Kidney tubule cell (primary cell): ENCODE data around the gene HCN1.
A peak's percentile ranks its signal among the peaks of the same experiment; 100 is the strongest.
"Not testable (repeated sequence)": the region's sequence is repeated elsewhere in the genome, so short reads cannot be mapped to it uniquely, and the experiment has no call there.

Experiments used
- DNase-seq: peaks from one replicate; pipeline ENCODE4 v3.0.0-alpha.2; 2018; ENCODE audit warnings: low spot score

The HCN1 gene

DNA sequence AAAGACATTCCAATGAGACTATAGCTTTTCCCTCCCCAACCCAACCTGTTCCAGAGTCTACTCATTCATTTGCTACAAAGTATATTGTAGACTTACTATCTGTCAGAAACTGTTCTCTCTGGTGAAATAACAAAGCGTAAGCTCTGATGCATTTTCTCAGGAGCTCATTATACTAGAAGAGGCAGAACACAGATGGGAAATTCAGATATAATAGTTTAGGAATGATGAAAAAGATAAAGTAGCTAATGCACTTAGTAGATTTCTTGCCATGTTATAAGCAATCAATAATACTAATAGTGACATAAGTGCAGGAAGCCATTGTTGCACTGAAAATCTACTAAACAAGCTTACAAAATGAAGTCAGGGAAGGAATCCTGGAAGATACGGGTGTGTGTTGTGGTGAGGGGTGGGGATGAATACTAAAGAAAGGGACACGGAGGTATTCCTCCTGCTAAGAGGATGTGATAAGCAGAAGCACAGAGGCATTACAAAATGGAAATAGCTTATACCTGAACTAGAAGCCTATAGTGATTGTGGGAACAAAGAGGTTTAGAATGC lies 78.2 kb downstream of the HCN1 start:
- DNase-seq: no peak

DNA sequence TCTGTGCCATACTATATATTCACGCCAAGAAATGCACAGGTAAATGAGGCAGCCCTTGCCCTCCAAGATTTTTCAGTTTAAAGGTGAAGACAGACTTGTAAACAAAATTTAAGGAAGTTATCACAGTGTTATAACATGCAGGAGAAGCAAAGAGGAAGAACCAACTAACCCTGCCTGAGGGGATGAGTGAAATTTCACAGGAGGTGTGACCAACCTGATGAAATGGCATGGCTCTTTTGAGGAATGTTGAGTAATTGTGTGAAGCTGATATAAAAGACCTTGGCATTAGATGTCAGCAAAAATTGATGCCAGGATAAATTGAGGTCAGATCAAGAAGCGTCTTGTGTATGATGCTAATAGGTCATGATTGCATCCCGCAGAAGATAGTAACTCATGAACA lies 86.5 kb downstream of the HCN1 start:
- no peak for DNase-seq

DNA sequence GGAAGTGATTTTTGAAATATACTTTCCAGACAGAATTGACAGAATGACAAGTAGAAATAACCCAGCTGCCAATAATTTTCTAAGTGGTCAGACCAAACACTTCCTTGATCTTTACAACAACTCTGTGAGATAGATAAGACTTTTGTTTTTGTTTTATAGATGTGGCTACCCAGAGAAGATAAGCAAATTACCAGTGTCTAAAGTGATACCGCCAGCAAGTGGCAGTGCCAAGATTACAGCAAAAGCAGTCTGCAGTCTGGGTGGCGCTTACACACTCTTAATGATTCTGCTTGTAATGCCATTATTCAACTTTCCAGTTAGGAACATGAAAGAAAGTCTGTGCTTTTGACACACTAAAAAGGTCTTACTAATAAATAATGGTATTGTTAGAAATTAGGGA lies 92.1 kb downstream of the HCN1 start:
- DNase-seq: no peak

DNA sequence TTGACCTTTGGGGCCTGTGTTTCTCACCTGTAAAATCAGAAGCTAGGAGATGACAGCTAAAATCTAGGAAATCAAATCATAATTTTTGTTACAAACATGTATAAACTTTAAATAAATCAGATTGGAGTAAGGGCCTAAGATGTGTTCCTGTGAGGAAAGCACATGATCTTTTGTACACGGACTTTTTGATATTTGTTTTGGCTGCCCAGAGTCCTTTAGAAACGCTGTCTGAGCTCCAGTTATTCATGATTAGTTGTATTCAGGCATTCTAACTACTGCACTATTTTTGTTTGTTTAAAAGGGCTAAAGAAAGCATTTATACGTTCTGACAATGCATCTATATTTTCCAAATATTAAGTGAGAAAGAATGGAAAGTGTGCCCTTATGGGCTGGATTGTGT lies 94.8 kb downstream of the HCN1 start:
- no peak for DNase-seq

DNA sequence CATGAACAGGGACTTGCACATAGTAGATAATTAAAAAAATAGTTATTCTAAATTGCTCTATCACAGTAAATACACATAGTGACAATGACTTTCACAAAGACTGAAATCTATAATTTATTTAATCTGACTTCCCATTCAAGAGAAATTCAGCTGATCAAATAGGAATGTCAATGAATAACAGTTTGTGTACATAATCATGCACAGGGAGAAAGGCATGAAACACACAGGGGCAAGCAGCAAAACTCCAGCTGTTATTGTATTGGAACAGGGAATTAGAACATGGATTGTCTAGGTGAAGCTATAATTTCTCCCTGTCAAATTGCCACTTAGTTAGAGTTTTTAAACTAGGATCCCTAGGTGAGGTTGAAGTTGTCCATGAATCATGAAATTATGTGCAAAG lies 99.9 kb downstream of the HCN1 start:
- DNase-seq: no peak

DNA sequence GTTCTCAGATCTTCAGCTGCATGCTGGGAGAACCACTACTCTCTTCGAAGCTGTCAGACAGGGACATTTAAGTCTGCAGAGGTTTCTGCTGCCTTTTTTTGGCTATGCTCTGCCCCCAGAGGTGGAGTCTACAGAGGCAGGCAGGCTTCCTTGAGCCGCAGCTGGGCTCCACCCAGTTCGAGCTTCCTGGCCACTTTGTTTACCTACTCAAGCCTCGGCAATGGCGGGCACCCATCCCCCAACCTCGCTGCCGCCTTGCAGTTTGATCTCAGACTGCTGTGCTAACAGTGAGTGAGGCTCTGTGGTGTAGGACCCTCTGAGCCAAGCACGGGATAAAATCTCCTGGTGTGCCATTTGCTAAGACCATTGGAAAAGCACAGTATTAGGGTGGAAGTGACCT lies 110.2 kb downstream of the HCN1 start:
- not testable (repeated sequence) for DNase-seq

DNA sequence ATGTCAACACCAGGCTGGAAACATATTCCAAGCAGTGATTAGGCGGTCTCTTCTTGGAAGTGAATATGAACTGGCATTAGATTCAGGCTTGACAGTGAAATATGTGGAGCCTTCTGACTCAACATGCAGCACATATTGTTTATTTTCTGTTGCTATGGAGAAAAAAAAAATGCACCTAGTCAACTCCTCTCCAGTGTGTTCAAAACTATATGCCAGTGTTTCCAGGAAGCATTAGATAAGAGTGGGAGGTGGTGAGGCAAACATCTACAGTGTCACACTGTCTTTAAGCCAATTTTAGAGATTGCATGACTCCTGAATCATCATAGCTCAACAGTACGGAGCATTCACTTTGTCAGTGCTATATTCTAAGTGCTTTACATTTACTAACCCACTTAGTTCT lies 117.9 kb downstream of the HCN1 start:
- DNase-seq: no peak

DNA sequence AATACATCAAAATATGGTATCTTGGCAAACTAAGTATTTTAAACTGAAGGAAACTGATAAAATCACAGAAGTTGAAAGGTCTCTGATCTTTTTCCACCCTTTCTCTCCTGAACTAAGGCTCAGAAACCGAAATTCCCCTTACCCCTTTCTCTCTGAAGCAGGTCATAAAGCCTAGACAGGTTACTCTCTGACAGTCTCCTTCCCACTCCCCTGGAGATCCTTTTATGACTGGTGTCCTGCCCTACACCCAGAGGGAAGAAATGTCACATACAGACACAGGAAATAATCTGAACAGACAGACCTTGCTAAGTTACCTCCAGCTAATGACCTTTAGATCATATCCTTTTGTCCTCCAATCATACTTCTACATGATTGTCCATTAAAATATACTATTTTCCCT lies 127.4 kb downstream of the HCN1 start:
- DNase-seq: no peak

DNA sequence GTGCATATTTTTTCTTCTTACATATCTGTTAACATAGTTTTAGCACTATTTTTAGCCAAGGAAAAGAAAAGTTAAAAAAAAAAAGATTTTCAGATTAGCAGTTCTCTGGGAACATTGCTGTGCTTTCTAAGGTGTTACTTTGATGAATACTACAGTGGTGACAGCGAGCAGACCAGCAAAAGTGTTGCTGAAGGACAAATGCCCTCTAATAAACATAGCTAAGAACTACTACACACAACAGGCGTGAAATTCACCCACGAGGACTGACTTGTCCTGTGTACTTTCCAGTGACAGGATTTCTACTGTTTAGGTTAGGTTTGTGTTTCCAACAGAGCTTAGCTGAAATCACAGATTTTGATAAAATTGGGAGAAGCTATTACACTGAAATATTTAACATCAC lies 153.8 kb downstream of the HCN1 start:
- DNase-seq: no peak

DNA sequence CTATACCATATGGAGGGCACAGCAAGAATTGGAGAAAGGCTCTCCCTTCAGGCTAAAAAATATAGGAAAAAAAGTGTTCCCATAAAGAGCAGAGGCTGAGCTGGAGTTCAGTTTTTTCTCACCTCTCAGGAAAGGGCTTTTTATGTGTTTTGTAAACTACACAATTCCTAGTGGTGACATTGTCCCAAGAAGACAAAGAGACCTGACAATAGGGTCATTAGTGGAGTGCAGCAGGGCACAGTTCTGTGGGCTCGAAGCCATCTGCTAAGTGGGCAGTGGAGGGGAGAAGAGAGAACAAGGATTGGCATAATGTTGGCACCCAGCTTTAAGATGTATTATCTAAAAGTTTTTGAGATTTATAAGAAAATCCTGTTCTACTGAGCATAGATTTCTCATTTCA lies 162.5 kb downstream of the HCN1 start:
- DNase-seq: no peak

DNA sequence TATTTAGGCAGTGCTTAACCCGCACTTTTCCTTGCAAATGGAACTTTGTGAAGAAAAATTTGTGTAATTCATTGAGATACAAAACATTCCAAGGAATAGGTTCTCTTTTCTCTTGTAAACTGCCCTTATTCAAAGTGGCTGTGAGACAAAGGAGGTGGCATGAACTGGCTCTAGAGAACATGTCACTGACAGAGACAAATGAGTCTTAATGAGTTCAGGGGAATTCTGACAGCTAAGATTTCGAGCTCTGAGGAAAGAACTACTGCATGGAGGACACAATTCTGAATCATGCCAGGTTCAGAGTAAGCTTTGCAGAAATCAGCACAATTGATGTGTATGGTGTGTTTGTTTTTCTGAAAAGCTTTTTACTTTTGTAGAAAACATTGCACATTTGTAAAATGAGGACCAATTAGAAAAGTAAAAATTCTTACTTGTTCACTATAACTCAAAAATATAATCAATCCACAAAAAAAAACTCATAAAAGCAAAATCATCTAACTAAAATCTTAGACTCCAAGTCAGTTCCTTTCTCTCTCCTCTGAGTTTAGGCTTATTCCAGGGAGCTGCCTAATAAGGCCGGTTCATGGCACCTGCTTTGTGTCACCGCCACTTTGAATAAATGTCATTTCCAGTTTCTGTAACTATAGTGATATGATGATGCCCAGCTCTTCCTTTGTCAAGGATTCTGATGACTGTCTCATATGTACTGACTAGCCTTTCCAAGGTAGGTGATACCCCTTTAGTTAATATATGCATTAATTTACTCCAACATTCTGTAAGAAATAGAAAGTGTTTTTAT lies 163.2 kb downstream of the HCN1 start:
- DNase-seq: no peak

DNA sequence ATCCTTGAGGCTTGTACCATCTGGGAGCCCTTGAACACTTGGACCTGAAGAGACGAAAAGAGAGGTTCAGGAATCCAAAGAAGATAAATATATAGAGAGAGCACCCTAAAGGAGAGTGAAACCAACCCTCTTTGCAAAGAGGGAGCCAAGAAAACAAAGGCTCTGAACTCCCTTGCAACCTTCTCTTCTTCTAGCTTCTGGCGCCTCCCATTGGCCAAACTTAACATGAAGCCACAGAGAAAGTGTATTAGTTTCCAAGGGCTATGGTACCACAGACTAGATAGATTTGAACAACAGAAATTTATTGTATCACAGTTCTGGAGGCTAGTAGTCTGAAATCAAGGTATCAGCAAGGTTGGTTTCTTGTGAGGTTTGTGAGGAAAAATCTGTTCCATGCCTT lies 175.1 kb downstream of the HCN1 start:
- peak; percentile 59 for DNase-seq

DNA sequence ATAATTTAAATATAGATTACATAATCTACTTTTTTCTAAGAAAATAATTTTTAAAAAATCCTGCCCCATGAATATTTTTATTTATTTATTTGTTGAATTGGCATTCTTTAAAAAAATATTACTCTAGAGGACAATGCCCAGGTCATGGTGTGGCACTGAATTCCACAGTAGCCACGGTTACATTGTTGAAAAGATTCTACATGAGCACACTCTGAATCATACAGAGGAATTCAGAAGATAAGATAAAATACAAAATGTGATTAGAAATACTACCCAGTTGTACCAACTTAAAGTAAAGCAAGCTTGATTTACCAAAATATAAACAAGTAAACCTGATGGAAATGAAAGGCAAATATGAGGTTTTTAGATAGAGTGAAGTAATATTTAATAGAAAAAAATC lies 183.7 kb downstream of the HCN1 start:
- DNase-seq: peak; percentile 38

DNA sequence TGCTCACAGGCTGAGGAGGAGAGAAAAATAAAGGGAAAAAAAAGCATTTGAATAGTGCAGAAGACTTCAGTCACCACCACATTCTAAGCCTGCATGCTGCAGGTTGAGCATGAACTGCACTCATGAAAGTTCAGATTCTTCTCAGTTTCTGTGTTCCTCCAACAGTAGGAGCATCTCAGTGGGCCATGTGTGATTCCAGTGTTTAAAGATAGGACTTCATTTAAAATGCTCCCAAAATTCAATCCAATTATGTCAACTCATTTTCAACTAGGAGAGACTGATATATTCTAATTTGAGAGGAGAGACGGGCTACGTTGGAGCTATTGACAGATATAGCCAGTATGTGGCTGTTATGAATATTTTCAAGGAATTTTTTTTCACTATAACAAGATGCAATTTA lies 186.8 kb downstream of the HCN1 start:
- no peak for DNase-seq

DNA sequence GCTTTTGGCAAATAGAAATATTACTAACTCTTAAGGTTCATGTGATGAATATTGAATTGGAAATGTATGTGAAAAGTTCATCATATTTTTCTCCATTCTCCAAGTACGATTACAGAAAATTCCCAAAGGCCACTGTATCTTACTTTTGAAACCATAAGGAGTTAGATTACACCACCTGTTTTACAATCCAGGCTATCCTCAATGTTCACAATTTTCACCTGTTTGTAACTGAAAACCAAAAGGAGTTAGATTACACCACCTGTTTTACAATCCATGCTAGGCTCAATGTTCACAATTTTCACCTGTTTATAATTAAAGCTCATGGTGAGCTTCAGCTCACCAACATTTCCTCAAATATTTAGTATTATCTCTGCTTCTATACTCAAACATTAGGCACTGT lies 188.0 kb downstream of the HCN1 start:
- DNase-seq: no peak

DNA sequence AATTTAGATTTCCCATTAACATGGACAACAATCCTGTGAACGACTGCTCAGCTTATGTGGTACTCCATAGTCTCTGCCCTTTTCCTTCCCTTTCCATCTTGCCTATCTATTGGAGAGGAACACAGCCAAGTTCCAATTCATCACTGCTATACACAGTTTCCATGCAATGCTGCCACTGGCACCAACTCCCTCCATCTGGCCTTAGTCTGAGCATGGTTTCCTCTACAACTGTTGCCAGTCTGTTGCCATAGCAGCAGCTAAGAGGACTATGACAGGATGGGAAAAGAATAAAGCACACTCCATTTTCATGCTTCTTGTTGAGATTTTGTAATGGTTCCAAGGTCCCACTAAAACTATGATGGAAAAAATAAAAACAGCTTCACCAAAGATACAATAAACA lies 189.0 kb downstream of the HCN1 start:
- DNase-seq: no peak

DNA sequence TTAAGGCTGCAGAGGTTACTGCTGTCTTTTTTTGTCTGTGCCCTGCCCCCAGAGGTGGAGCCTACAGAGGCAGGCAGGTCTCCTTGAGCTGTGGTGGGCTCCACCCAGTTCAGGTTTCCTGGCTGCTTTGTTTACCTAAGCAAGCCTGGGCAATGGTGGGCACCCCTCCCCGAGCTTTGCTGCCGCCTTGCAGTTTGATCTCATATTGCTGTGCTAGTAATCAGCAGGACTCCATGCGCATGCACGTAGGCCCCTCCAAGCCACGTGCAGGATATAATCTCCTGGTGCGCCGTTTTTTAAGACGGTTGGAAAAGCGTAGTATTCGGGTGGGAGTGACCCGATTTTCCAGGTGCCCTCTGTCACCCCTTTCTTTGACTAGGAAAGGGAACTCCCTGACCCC lies 197.2 kb downstream of the HCN1 start:
- DNase-seq: not testable (repeated sequence)

DNA sequence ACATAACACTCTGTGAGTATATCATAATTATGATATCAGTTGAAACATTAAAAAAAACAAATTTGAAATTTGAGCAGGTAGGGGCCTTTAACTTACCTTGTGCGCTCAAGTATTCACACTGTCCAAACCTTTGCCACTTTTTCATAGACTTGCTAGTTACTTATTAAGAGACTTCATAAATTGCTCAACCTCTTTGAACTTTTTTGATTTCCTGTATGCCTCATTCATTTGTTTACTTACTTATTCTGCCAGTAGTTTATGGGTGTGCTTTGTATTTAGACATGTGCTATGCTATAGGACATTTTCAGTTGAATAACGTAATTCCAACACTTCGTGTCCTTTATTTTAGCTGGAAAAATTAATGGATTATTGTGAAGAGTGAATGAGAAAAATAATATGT lies 204.8 kb downstream of the HCN1 start:
- DNase-seq: peak; percentile 47

DNA sequence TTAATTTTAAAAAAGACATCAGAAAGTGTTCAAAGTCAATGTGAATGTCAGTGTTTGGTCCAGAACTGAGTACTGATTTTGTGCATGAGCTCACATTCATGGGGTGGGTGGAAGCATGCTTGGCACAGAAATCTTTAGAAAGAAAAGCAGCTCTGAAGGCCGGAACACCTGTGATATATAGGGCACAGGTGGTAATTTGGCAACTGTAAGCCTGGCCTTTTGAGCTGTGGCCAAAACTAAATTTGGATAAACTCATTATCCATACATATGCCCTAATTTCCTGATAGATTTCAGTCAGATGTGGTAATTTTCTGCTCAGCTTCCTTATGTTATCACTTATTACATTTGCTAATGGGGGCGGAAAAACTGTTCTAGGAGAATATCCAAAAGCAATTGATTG lies 211.4 kb downstream of the HCN1 start:
- DNase-seq: no peak

DNA sequence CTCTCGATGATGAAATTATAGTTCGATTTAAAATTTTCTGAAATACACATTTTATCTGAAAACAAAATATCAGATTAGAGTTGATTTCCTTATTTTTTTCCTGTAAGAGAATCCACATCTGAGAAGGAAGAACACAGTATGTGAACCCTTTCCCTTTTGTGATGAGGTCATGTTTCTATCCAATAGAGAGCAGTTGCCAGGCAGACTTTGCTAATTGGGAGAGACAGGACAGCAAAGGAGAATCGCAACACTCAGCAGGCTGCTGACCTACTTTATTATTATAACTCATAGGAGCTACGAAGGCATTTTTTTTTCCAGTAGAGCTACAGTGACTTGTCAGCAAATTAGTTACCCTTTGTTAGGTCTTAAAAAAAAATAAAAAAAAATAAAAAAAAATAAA lies 242.1 kb downstream of the HCN1 start:
- peak; percentile 61 for DNase-seq

DNA sequence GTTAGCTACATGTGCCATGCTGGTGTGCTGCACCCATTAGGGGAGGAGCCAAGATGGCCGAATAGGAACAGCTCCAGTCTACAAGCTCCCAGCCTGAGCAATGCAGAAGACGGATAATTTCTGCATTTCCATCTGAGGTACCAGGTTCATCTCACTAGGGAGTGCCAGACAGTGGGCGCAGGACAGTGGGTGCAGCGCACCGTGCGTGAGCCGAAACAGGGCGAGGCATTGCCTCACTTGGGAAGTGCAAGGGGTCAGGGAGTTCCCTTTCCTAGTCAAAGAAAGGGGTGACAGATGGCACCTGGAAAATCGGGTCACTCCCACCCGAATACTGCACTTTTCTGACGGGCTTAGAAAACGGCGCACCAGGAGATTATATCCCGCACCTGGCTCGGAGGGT lies 251.3 kb downstream of the HCN1 start:
- DNase-seq: not testable (repeated sequence)

DNA sequence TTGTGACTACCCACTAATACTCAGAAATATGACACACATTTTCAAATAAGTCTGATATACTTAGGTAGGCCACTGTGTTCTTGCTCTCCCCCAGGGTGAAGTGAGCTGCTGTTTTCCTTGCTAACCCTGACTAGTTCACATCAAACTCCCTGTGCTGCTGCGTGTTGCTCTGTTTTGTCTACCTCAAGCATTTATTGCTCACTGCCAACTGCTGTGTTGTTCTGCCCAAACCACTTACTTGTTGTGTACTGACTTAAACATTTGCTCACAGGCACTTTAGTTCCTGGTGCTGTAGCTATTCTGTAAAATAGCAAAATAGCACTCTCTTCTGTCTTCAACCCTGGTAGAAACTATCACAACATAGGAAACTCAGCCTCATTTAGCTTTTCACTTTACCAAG lies 255.7 kb downstream of the HCN1 start:
- no peak for DNase-seq

DNA sequence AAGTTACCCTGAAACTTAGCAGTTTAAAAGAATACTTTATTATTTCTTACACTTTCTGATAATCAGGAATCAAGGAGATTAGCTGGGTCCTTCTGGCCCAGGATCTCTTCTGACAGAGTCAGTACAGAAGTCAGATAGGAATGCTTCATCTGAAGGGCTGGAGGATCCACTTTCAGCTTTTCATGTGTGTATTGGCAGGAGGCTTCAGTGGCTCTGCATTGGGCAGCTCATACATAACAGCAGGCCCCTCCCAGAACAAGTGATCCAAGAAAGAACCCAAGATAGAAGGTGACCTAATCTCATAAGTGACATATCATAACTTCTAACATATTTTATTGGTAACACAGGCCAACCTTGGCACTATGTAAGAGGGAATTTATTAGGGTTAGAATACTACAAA lies 258.4 kb downstream of the HCN1 start:
- DNase-seq: no peak

DNA sequence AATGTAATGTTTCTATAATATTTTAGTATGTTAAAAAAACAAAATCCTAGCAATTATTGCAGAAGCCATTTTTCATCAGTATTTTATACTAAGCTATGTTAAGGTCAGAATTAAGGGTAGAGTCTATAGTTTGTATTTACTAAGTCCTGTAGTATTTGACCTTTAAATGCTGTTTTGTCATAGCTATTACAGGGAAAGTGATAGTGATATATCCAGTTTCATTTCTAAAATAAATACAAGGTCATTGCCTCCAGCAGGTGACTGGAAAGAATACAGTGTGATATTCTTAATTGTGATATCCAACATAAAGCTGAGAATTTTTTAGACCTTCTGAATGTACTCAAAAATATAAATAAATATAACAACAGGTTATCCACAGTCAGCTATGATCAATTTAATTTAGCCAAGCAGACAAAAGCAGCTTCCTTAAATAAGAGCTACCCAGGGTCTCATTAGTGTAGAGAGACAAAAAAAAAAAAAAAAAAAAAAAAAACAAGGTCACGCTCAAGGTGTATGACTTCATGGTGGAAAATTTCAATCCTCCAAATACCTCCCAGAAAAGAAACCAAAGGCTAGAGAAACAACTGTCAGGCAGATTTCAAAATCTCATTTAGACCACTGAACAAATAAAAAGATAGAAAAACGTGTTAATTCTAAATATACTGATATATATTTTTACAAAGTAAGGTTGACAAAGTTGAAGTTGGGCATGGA lies 278.7 kb downstream of the HCN1 start:
- peak; percentile 7 for DNase-seq
